Suppressor macrophage (primary cell): ENCODE results near the gene MINAR2.
A peak's percentile ranks its signal among the peaks of the same experiment; 100 is the strongest.

Source experiments
- DNase-seq, 4 experiments: peaks; one replicate each; pipeline ENCODE4 v3.0.0-alpha.2; 2020 to 2022

Gene MINAR2

GRCh38 chr5:129771058-129771838 lies 23.4 kb downstream of the MINAR2 start:
- DNase-seq: peak; percentile 58 to 68 (median 61)

DNA sequence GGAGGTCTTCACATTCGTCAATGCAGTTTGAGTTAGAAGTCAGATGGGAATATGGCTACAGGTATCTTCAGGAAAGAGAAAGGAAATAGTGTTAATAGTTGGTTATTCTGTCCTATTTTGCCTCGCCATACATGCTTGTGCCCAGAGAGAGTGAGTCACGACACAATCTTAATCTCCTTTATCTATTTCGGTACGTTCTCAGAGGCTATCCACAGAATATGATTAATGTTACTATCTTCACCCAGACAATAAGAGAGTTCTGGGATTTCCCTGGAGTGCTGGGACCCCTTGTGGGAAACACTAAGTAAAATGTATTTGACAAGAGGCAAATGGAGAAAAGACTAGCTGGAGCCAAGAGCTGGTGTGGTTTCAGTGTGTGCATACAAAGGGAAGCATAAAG lies 25.5 kb downstream of the MINAR2 start:
- no peak for DNase-seq

DNA sequence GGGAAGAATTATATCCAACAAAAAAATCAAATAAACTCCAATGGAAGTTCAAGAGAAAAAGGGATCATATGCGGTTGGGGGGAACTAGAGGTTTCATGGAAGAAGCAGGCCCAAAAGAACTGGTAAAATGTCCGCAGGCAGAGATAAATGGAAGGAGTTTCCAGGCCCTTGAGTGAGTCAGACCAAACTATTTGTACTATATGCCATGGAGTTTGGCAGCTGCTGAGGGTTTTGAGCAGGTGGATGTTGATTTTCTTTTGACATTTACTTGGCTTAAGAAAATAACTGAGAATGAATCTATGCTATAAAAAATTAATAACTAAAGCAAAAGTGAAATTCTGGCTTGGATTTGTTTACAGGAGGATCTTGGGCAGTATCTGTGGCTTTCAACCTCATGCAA lies 33.7 kb downstream of the MINAR2 start:
- no peak for DNase-seq

DNA sequence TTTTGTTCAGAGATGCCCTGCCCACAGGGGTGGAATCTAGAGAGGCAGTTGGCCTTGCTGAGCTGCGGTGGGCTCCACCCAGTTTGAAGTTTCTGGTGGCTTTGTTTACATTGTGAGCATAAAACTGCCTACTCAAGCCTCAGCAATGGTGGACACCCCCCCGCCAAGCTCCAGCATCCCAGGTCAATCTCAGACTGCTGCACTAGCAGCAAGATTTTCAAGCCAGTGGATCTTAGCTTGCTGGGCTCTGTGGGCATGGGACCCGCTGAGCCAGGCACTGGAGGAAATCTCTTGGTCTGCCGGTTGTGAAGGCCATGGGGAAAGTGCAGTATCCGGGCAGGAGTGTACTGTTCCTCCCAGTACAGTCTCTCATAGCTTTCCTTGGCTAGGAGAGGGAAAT lies 55.5 kb downstream of the MINAR2 start:
- no peak for DNase-seq

DNA sequence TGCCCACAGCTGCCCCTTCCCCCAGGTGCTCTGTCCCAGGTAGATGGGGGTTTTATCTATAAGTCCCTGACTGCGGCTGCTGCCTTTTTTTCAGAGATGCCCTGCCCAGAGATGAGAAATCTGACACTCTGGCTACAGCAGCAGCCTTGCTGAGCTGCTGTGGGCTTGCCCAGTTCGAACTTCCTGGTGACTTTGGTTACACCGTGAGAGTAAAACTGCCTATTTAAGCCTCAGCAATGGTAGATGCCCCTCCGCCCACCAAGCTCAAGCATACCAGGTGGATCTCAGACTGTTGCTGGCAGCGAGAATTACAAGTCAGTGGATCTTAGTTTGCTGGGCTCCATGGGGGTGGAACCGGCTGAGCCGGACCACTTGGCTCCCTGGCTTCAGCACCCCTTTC lies 56.8 kb downstream of the MINAR2 start:
- DNase-seq: no peak

GRCh38 chr5:129807162-129807814 lies 59.4 kb downstream of the MINAR2 start:
- DNase-seq: no peak
